Panc1 (cell line): Measurements from ENCODE around the gene LRRC26.

Experiments used
- CTCF ChIP-seq: fragments of 450-650 bp; IDR thresholded peaks from 2 replicates; pipeline ENCODE4 v1.5.1; 2017; ENCODE audit warnings: mild to moderate bottlenecking
- POLR2AphosphoS5 ChIP-seq: IDR thresholded peaks from 2 replicates; pipeline ENCODE4 v1.6.1; 2012; ENCODE audit warnings: mild to moderate bottlenecking, low read depth, low read length, moderate library complexity
- REST ChIP-seq, 2 experiments: IDR thresholded peaks; 2 replicates each; pipeline ENCODE4 v1.6.1; 2011 to 2012; ENCODE audit warnings: low read depth in 2 of 2, control low read depth in 1 of 2, low read length in 1 of 2, mild to moderate bottlenecking in 1 of 2, moderate library complexity in 1 of 2; ENCODE audit not compliant: insufficient read depth in 1 of 2
- TCF7L2 ChIP-seq: IDR thresholded peaks from 2 replicates; pipeline ENCODE4 v1.6.1; 2011; ENCODE audit warnings: mild to moderate bottlenecking, low read depth, low read length, inconsistent platforms

DNA sequence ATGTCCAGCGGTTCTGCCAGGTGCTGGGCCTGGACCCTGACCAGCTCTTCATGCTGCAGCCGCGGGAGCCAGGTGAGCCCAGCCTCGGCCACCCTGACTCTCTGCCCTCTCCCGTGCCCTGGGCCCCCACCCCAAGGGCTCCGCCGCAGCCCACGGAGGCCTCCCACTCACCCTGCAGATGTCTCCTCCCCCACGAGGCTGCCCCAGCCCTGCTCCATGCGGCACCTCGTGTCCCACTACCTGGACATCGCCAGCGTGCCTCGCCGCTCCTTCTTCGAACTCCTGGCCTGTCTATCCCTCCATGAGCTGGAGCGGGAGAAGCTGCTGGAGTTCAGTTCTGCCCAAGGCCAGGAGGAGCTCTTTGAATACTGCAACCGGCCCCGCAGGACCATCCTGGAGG, 44.8 kb upstream of the LRRC26 start:
- no peak for TF ChIP-seq POLR2AphosphoS5
- no peak for TF ChIP-seq CTCF
- TF ChIP-seq REST (IDR thresholded peaks at IDR 0.05; ENCODE audit: insufficient read depth in 1 of 2, low read depth in 2 of 2, low read length in 1 of 2) = no peak
- TF ChIP-seq TCF7L2 = no peak
